H1 (cell line): ENCODE data around the gene GPR15LG. TPM values are rescaled to one million over a fixed set of nuclear protein-coding genes. Genes with fewer than 3 reads are reported as not detected.

Experiments used
- CTCF ChIA-PET: fragments of 300-600 bp; sonication (Branson Sonifier 250); formaldehyde crosslinking; loops from one replicate; lab custom pipeline; 2021; ENCODE audit not compliant: partially characterized antibody; lab: Charles Lee
- POLR2A ChIA-PET: fragments of 300-600 bp; sonication (Branson Sonifier 250); formaldehyde crosslinking; loops from one replicate; lab custom pipeline; 2021; ENCODE audit warnings: inconsistent platforms; ENCODE audit not compliant: partially characterized antibody; lab: Charles Lee
- DNase-seq, 2 experiments: peaks; one replicate each; pipeline versions ENCODE4 v3.0.0 to v3.0.0-alpha.2; 2010 to 2022; ENCODE audit warnings: low spot score in 2 of 2, low read depth in 1 of 2, mixed read lengths in 1 of 2
- FAIRE-seq: peaks from 2 replicates; lab custom pipeline; 2011; peaks lifted over from hg19 to GRCh38; lab: Jason Lieb, UNC
- H2AFZ ChIP-seq: 2 replicates; pipeline ENCODE4 v1.8.1; 2012; ENCODE audit warnings: low read length, inconsistent platforms
- H2AK5ac ChIP-seq: 2 replicates; pipeline ENCODE4 v1.6.1; 2013; ENCODE audit warnings: low read depth, low read length
- H2BK120ac ChIP-seq: replicated peaks from 2 replicates; pipeline ENCODE3; 2013; ENCODE audit warnings: low read depth, low read length, inconsistent platforms
- H2BK12ac ChIP-seq: 2 replicates; pipeline ENCODE4 v1.6.1; 2013; ENCODE audit warnings: low read depth, low read length
- H2BK15ac ChIP-seq: 2 replicates; pipeline ENCODE4 v1.6.1; 2013; ENCODE audit warnings: low read length
- H2BK20ac ChIP-seq: 2 replicates; pipeline ENCODE4 v1.6.1; 2013; ENCODE audit warnings: low read length
- H2BK5ac ChIP-seq: 2 replicates; pipeline ENCODE4 v1.6.1; 2013; ENCODE audit warnings: low read depth, low read length
- H3K14ac ChIP-seq: 2 replicates; pipeline ENCODE4 v1.6.1; 2013; ENCODE audit warnings: inconsistent platforms; ENCODE audit not compliant: insufficient read length
- H3K18ac ChIP-seq: 2 replicates; pipeline ENCODE4 v1.6.1; 2013; ENCODE audit warnings: low read length; ENCODE audit errors: extremely low read depth
- H3K23ac ChIP-seq: 2 replicates; pipeline ENCODE4 v1.6.1; 2013; ENCODE audit warnings: inconsistent platforms; ENCODE audit not compliant: insufficient read length
- H3K23me2 ChIP-seq: 2 replicates; pipeline ENCODE4 v1.6.1; 2013; ENCODE audit warnings: low read depth, low read length
- H3K27ac ChIP-seq: 2 replicates; pipeline ENCODE4 v1.6.1; 2011; ENCODE audit warnings: low read depth, low read length, inconsistent platforms
- H3K27me3 ChIP-seq, 4 experiments: replicated peaks in 1 of 4; 1 replicate in 1 of 4; 2 replicates in 3 of 4; pipeline versions ENCODE4 v1.6.1 to v1.8.1; 2011 to 2013; ENCODE audit warnings: low read length in 3 of 4, mild to moderate bottlenecking in 3 of 4, inconsistent platforms in 2 of 4, mixed read lengths in 2 of 4, moderate library complexity in 1 of 4; ENCODE audit not compliant: control insufficient read depth in 3 of 4, insufficient read depth in 3 of 4; ENCODE audit errors: extremely low read depth in 1 of 4
- H3K36me3 ChIP-seq, 4 experiments: 2 replicates each; pipeline versions ENCODE4 v1.6.1 to v1.8.1; 2011 to 2013; ENCODE audit warnings: mild to moderate bottlenecking in 4 of 4, low read length in 3 of 4, moderate library complexity in 2 of 4, control low read depth in 1 of 4, inconsistent platforms in 1 of 4; ENCODE audit not compliant: insufficient read depth in 4 of 4, control insufficient read depth in 2 of 4
- H3K4ac ChIP-seq: replicated peaks from 2 replicates; pipeline ENCODE3; 2013; ENCODE audit warnings: low read length, low read depth, mixed read lengths, inconsistent platforms; ENCODE audit not compliant: insufficient read length
- H3K4me1 ChIP-seq, 4 experiments: replicated peaks in 1 of 4; 1 replicate in 1 of 4; 2 replicates in 3 of 4; pipeline versions ENCODE4 v1.6.1 to v1.8.1; 2011 to 2013; ENCODE audit warnings: low read length in 3 of 4, inconsistent platforms in 2 of 4, mixed read lengths in 1 of 4; ENCODE audit not compliant: insufficient read depth in 4 of 4, control insufficient read depth in 3 of 4
- H3K4me2 ChIP-seq, 2 experiments: 2 replicates each; pipeline versions ENCODE4 v1.6.1 to v1.8.1; 2011 to 2013; ENCODE audit warnings: low read depth in 2 of 2, low read length in 2 of 2, control low read depth in 1 of 2, inconsistent platforms in 1 of 2, mild to moderate bottlenecking in 1 of 2; ENCODE audit not compliant: insufficient read depth in 1 of 2
- H3K4me3 ChIP-seq, 4 experiments: fragments of 200-600, 300-600 bp in 1 of 4; sonication (generic), shearing (Covaris generic), sonication (Bioruptor Twin) in 1 of 4; 2 replicates each; pipeline versions ENCODE4 v1.5.1 to v1.8.1; 2011 to 2016; ENCODE audit warnings: low read length in 4 of 4, low read depth in 3 of 4, control low read depth in 2 of 4, inconsistent platforms in 2 of 4, mild to moderate bottlenecking in 2 of 4, mixed read lengths in 1 of 4, moderate library complexity in 1 of 4; ENCODE audit not compliant: insufficient read depth in 2 of 4; ENCODE audit errors: extremely low read depth in 1 of 4
- H3K56ac ChIP-seq: replicated peaks from 2 replicates; pipeline ENCODE3; 2013; ENCODE audit warnings: low read depth, mild to moderate bottlenecking, mixed read lengths, low read length, inconsistent platforms; ENCODE audit not compliant: insufficient read length
- H3K79me1 ChIP-seq: 2 replicates; pipeline ENCODE4 v1.6.1; 2013; ENCODE audit warnings: low read depth, low read length, control low read depth
- H3K79me2 ChIP-seq, 2 experiments: 2 replicates each; pipeline versions ENCODE4 v1.6.1 to v1.8.1; 2012 to 2013; ENCODE audit warnings: low read length in 2 of 2, mild to moderate bottlenecking in 2 of 2, inconsistent platforms in 1 of 2; ENCODE audit not compliant: insufficient read depth in 2 of 2, control insufficient read depth in 1 of 2
- H3K9ac ChIP-seq, 4 experiments: replicated peaks in 1 of 4; 1 replicate in 1 of 4; 2 replicates in 3 of 4; pipeline versions ENCODE4 v1.6.1 to v1.8.1; 2011 to 2013; ENCODE audit warnings: low read depth in 3 of 4, low read length in 3 of 4, control low read depth in 2 of 4, mild to moderate bottlenecking in 2 of 4, moderate library complexity in 2 of 4, inconsistent platforms in 1 of 4; ENCODE audit errors: extremely low read depth in 1 of 4
- H3K9me3 ChIP-seq, 2 experiments: 2 replicates each; pipeline versions ENCODE4 v1.6.1 to v1.8.1; 2012 to 2013; ENCODE audit warnings: mild to moderate bottlenecking in 2 of 2, moderate library complexity in 2 of 2, control low read depth in 1 of 2, inconsistent platforms in 1 of 2, low read depth in 1 of 2, low read length in 1 of 2, mixed read lengths in 1 of 2; ENCODE audit not compliant: insufficient read depth in 2 of 2
- H4K20me1 ChIP-seq, 2 experiments: replicated peaks in 1 of 2; 2 replicates each; pipeline versions ENCODE3 to v1.8.1; 2011 to 2013; ENCODE audit warnings: inconsistent platforms in 2 of 2, low read length in 2 of 2, mild to moderate bottlenecking in 1 of 2; ENCODE audit not compliant: insufficient read depth in 2 of 2, control insufficient read depth in 1 of 2
- H4K5ac ChIP-seq: 2 replicates; pipeline ENCODE4 v1.6.1; 2013; ENCODE audit warnings: low read length, low read depth, mixed read lengths, inconsistent platforms; ENCODE audit not compliant: insufficient read length
- H4K8ac ChIP-seq: 2 replicates; pipeline ENCODE4 v1.8.0; 2013; ENCODE audit warnings: mild to moderate bottlenecking, moderate library complexity, low read length, inconsistent platforms; ENCODE audit not compliant: insufficient read depth; ENCODE audit errors: extremely low read depth
- H4K91ac ChIP-seq: replicated peaks from 2 replicates; pipeline ENCODE3; 2013; ENCODE audit warnings: low read length, mixed read lengths, inconsistent platforms; ENCODE audit not compliant: insufficient read length
- CEBPB ChIP-seq: IDR thresholded peaks from 2 replicates; pipeline ENCODE4 v1.6.1; 2012; ENCODE audit warnings: low read depth, low read length
- CHD1 ChIP-seq: IDR thresholded peaks from 2 replicates; pipeline ENCODE4 v1.6.1; 2012; ENCODE audit warnings: low read depth, low read length, improper control_type of control experiment
- CTBP2 ChIP-seq: IDR thresholded peaks from 2 replicates; pipeline ENCODE4 v1.7.0; 2011; ENCODE audit warnings: borderline replicate concordance, mild to moderate bottlenecking, moderate library complexity, mixed read lengths, low read length; ENCODE audit not compliant: insufficient read depth, insufficient read length
- EP300 ChIP-seq, 2 experiments: IDR thresholded peaks; 1 replicate in 1 of 2; 2 replicates in 1 of 2; pipeline ENCODE4 v1.6.1; 2011 to 2012; ENCODE audit warnings: low read depth in 2 of 2, low read length in 2 of 2, mild to moderate bottlenecking in 2 of 2, borderline replicate concordance in 1 of 2, inconsistent platforms in 1 of 2, moderate library complexity in 1 of 2
- HDAC2 ChIP-seq, 2 experiments: fragments of 300-600 bp in 1 of 2; sonication (generic) in 1 of 2; IDR thresholded peaks; 2 replicates each; pipeline ENCODE4 v1.6.1; 2011 to 2012; ENCODE audit warnings: low read depth in 2 of 2, low read length in 2 of 2, mild to moderate bottlenecking in 2 of 2, moderate library complexity in 2 of 2, borderline replicate concordance in 1 of 2, inconsistent platforms in 1 of 2
- JUND ChIP-seq: IDR thresholded peaks from 2 replicates; pipeline ENCODE4 v1.6.1; 2011; ENCODE audit warnings: mild to moderate bottlenecking, improper control_type of control experiment, low read length
- RAD21 ChIP-seq, 2 experiments: IDR thresholded peaks in 1 of 2; conservative IDR thresholded peaks in 1 of 2; 2 replicates each; pipeline ENCODE4 v1.6.1; 2011; ENCODE audit warnings: low read depth in 2 of 2, low read length in 2 of 2, improper control_type of control experiment in 1 of 2, inconsistent platforms in 1 of 2, mild to moderate bottlenecking in 1 of 2, moderate library complexity in 1 of 2
- WGBS, 2 experiments: shearing (Covaris generic) in 1 of 2; methylation state at CpG; one replicate each; pipeline versions ENCODE4 v1.1.6 to v1.1.7; 2013 to 2015; ENCODE audit warnings: low lambda C conversion rate in 2 of 2, mixed read lengths in 2 of 2, inconsistent platforms in 1 of 2, low coverage in 1 of 2, missing lambda C conversion rate in 1 of 2; ENCODE audit not compliant: insufficient replicate concordance in 2 of 2, insufficient coverage in 1 of 2, insufficient read length in 1 of 2; ENCODE audit errors: extremely low coverage in 1 of 2, missing lambda C conversion rate in 1 of 2; 5-methylcytosine and 5-hydroxymethylcytosine counted together
- polyA plus RNA-seq, 7 experiments: library from polyadenylated mRNA; depleted of rRNA in 3 of 7; stranded (reverse) in 5 of 7; unstranded in 2 of 7; fragments of >200 nt in 5 of 7; fragments of 200-250 nt in 2 of 7; gene quantifications; 1 replicate in 5 of 7; 2 replicates in 1 of 7; 4 replicates in 1 of 7; pipeline versions ENCODE4 v1.2.1 to v1.2.3, GENCODE V29; 2011 to 2013; ENCODE audit warnings: missing spikeins in 2 of 7, mixed read lengths in 2 of 7
- total RNA-seq: library from RNA; stranded (reverse); fragmentation: NEBNext Ultra II Directional; extraction: Animal tissue kit (Norgen Biotek cat#: 25700); gene quantifications from 2 replicates; pipeline ENCODE4 v1.2.1, GENCODE V29; 2021
- TF ChIP-seq, protein P1 (sequence below), 3 experiments: IDR thresholded peaks; 1 replicate in 2 of 3; 2 replicates in 1 of 3; pipeline versions ENCODE4 v1.5.1 to v1.6.1; 2011; ENCODE audit warnings: low read length in 3 of 3, mild to moderate bottlenecking in 3 of 3, inconsistent platforms in 2 of 3, low read depth in 1 of 3, moderate library complexity in 1 of 3; ENCODE audit not compliant: insufficient read depth in 1 of 3; ENCODE audit errors: control extremely low read depth in 1 of 3

The GPR15LG gene
- total and polyA plus RNA-seq, 2 of the 8 experiments (the other 6 are each of a cell fraction or from before 2014, with no cell fraction given), result not detected

DNA sequence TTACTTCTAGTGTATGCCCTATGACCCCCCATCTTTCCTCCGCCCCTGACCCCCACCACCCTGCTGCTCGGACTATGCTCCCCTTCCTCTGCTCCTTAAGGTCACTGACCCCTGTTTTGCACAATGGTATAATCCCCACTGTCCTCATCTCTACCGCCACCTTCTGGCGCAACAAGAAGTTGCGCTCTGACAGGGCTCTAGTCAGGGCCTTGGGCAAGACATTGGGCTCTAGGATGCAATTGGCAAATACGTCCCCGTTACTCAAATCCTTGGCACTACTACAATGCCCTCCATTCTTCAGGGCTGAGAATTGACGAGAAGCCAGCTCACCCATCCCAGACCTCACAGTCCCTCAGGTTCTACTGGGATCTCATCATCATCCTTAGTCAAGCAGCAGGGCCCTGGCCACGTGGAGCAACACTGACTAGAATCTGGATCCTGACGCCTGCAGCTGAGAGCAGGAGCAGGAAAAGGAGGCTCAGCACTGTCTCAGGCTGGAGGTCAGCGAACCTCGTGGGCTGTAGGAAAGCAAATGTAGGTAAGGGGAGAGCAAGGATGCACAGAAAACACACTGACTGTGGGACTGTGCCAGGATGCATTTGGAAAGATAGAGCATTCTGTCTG, 41.1 kb downstream of the GPR15LG start:
- H2AFZ ChIP-seq, result no peak overlapping the region

More for the DNA sequence above, 41.1 kb downstream of the GPR15LG start:
- no peak overlapping the region for H3K4ac ChIP-seq
- H2BK120ac ChIP-seq, result no peak overlapping the region
- peak; percentile 57 to 84 for DNase-seq
- no peak overlapping the region for H2AK5ac ChIP-seq
- no peak overlapping the region for H4K91ac ChIP-seq
- ChIA-PET CTCF (interaction anchor here (0.6 to 8.8 kb wide), 51 partner anchors 10 to 501 kb away, joined by 3 to 113 read pairs (median 4); partner anchors contain the start of genes CDHR1, LRIT1, LRIT2 and RGR), POLR2A (interaction anchor here (1.0 to 1.2 kb wide), 3 partner anchors 36 to 76 kb away, joined by 3 read pairs; partner anchors contain the start of gene GHITM)
- H3K9me3 ChIP-seq, result no peaks in the 10 kb centered on the region
- no peak overlapping the region for H3K56ac ChIP-seq
- H3K9ac ChIP-seq, result no peak overlapping the region
- H4K5ac ChIP-seq, result no peak overlapping the region
- H2BK15ac ChIP-seq, result no peak overlapping the region
- H3K79me2 ChIP-seq, result no peaks in the 10 kb centered on the region
- no peak overlapping the region; the same call in 1 of the 2 replicates for H4K8ac ChIP-seq
- 61% methylated on average over 11 of the region's 12 CpGs; no CpG with 5 or more reads in 1 of the 2 experiments for WGBS, 2 experiments
- no peak overlapping the region for H3K18ac ChIP-seq
- H3K36me3 ChIP-seq, result no peaks in the 10 kb centered on the region
- H3K23me2 ChIP-seq, result no peaks in the 10 kb centered on the region
- no peak overlapping the region for H3K4me3 ChIP-seq
- no peak overlapping the region for H2BK5ac ChIP-seq
- no peaks in the 10 kb centered on the region for H3K79me1 ChIP-seq
- no peaks in the 10 kb centered on the region for H3K27me3 ChIP-seq
- H3K4me1 ChIP-seq, result peaks cover 0 to 4% (median 0%) of the 10 kb centered on the region in 4 experiments; a peak in 1 of 7 replicates
- H4K20me1 ChIP-seq, result no peaks in the 10 kb centered on the region
- no peak overlapping the region for H3K27ac ChIP-seq
- H3K4me2 ChIP-seq, result no peak overlapping the region
- H2BK20ac ChIP-seq, result no peak overlapping the region
- TF ChIP-seq, protein P1, sequence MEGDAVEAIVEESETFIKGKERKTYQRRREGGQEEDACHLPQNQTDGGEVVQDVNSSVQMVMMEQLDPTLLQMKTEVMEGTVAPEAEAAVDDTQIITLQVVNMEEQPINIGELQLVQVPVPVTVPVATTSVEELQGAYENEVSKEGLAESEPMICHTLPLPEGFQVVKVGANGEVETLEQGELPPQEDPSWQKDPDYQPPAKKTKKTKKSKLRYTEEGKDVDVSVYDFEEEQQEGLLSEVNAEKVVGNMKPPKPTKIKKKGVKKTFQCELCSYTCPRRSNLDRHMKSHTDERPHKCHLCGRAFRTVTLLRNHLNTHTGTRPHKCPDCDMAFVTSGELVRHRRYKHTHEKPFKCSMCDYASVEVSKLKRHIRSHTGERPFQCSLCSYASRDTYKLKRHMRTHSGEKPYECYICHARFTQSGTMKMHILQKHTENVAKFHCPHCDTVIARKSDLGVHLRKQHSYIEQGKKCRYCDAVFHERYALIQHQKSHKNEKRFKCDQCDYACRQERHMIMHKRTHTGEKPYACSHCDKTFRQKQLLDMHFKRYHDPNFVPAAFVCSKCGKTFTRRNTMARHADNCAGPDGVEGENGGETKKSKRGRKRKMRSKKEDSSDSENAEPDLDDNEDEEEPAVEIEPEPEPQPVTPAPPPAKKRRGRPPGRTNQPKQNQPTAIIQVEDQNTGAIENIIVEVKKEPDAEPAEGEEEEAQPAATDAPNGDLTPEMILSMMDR (IDR thresholded peaks at IDR 0.05; ENCODE audit: control extremely low read depth in 1 of 3, insufficient read depth in 1 of 3, low read depth in 1 of 3, low read length in 3 of 3), result peak; percentile 79 to 91 (median 90)
- peak; percentile 55 to 70 for TF ChIP-seq RAD21 (IDR thresholded peaks at IDR 0.05 in 1 of 2, conservative IDR thresholded peaks at IDR 0.05 in 1 of 2; ENCODE audit: low read depth in 2 of 2, low read length in 2 of 2)
- TF ChIP-seq CHD1, result peak; percentile 71; the same call in 1 of the 2 replicates
- TF ChIP-seq EP300 (IDR thresholded peaks at IDR 0.05; ENCODE audit: borderline replicate concordance in 1 of 2, low read depth in 2 of 2, low read length in 2 of 2), result peak in 1 of 2 experiments; percentile 86; a peak in 2 of 3 replicates
- peak; percentile 73 for TF ChIP-seq JUND
- no peak for TF ChIP-seq HDAC2 (IDR thresholded peaks at IDR 0.05; ENCODE audit: borderline replicate concordance in 1 of 2, low read depth in 2 of 2, low read length in 2 of 2)
- TF ChIP-seq CEBPB, result peak; percentile 54
- no peak for TF ChIP-seq CTBP2
- H2BK12ac ChIP-seq, result no peak overlapping the region
- H3K23ac ChIP-seq, result no peak overlapping the region
- H3K14ac ChIP-seq, result no peak overlapping the region
- peak; percentile 89 for FAIRE-seq
